H1 (cell line): ENCODE measurements around the gene OGDH. TPM values are rescaled to one million over a fixed set of nuclear protein-coding genes. Genes with fewer than 3 reads are reported as not detected.

Experiments used
- CTCF ChIA-PET: fragments of 300-600 bp; sonication (Branson Sonifier 250); formaldehyde crosslinking; loops from one replicate; lab custom pipeline; 2021; ENCODE audit not compliant: partially characterized antibody; lab: Charles Lee
- POLR2A ChIA-PET: fragments of 300-600 bp; sonication (Branson Sonifier 250); formaldehyde crosslinking; loops from one replicate; lab custom pipeline; 2021; ENCODE audit warnings: inconsistent platforms; ENCODE audit not compliant: partially characterized antibody; lab: Charles Lee
- DNase-seq, 2 experiments: peaks; one replicate each; pipeline versions ENCODE4 v3.0.0 to v3.0.0-alpha.2; 2010 to 2022; ENCODE audit warnings: low spot score in 2 of 2, low read depth in 1 of 2, mixed read lengths in 1 of 2
- FAIRE-seq: peaks from 2 replicates; lab custom pipeline; 2011; peaks lifted over from hg19 to GRCh38; lab: Jason Lieb, UNC
- H2AFZ ChIP-seq: 2 replicates; pipeline ENCODE4 v1.8.1; 2012; ENCODE audit warnings: low read length, inconsistent platforms
- H2AK5ac ChIP-seq: 2 replicates; pipeline ENCODE4 v1.6.1; 2013; ENCODE audit warnings: low read depth, low read length
- H2BK120ac ChIP-seq: replicated peaks from 2 replicates; pipeline ENCODE3; 2013; ENCODE audit warnings: low read depth, low read length, inconsistent platforms
- H2BK12ac ChIP-seq: 2 replicates; pipeline ENCODE4 v1.6.1; 2013; ENCODE audit warnings: low read depth, low read length
- H2BK15ac ChIP-seq: 2 replicates; pipeline ENCODE4 v1.6.1; 2013; ENCODE audit warnings: low read length
- H2BK20ac ChIP-seq: 2 replicates; pipeline ENCODE4 v1.6.1; 2013; ENCODE audit warnings: low read length
- H2BK5ac ChIP-seq: 2 replicates; pipeline ENCODE4 v1.6.1; 2013; ENCODE audit warnings: low read depth, low read length
- H3K14ac ChIP-seq: 2 replicates; pipeline ENCODE4 v1.6.1; 2013; ENCODE audit warnings: inconsistent platforms; ENCODE audit not compliant: insufficient read length
- H3K18ac ChIP-seq: 2 replicates; pipeline ENCODE4 v1.6.1; 2013; ENCODE audit warnings: low read length; ENCODE audit errors: extremely low read depth
- H3K23ac ChIP-seq: 2 replicates; pipeline ENCODE4 v1.6.1; 2013; ENCODE audit warnings: inconsistent platforms; ENCODE audit not compliant: insufficient read length
- H3K23me2 ChIP-seq: 2 replicates; pipeline ENCODE4 v1.6.1; 2013; ENCODE audit warnings: low read depth, low read length
- H3K27ac ChIP-seq: 2 replicates; pipeline ENCODE4 v1.6.1; 2011; ENCODE audit warnings: low read depth, low read length, inconsistent platforms
- H3K27me3 ChIP-seq, 4 experiments: replicated peaks in 1 of 4; 1 replicate in 1 of 4; 2 replicates in 3 of 4; pipeline versions ENCODE4 v1.6.1 to v1.8.1; 2011 to 2013; ENCODE audit warnings: low read length in 3 of 4, mild to moderate bottlenecking in 3 of 4, inconsistent platforms in 2 of 4, mixed read lengths in 2 of 4, moderate library complexity in 1 of 4; ENCODE audit not compliant: control insufficient read depth in 3 of 4, insufficient read depth in 3 of 4; ENCODE audit errors: extremely low read depth in 1 of 4
- H3K36me3 ChIP-seq, 4 experiments: 2 replicates each; pipeline versions ENCODE4 v1.6.1 to v1.8.1; 2011 to 2013; ENCODE audit warnings: mild to moderate bottlenecking in 4 of 4, low read length in 3 of 4, moderate library complexity in 2 of 4, control low read depth in 1 of 4, inconsistent platforms in 1 of 4; ENCODE audit not compliant: insufficient read depth in 4 of 4, control insufficient read depth in 2 of 4
- H3K4ac ChIP-seq: replicated peaks from 2 replicates; pipeline ENCODE3; 2013; ENCODE audit warnings: low read length, low read depth, mixed read lengths, inconsistent platforms; ENCODE audit not compliant: insufficient read length
- H3K4me1 ChIP-seq, 4 experiments: replicated peaks in 1 of 4; 1 replicate in 1 of 4; 2 replicates in 3 of 4; pipeline versions ENCODE4 v1.6.1 to v1.8.1; 2011 to 2013; ENCODE audit warnings: low read length in 3 of 4, inconsistent platforms in 2 of 4, mixed read lengths in 1 of 4; ENCODE audit not compliant: insufficient read depth in 4 of 4, control insufficient read depth in 3 of 4
- H3K4me2 ChIP-seq, 2 experiments: 2 replicates each; pipeline versions ENCODE4 v1.6.1 to v1.8.1; 2011 to 2013; ENCODE audit warnings: low read depth in 2 of 2, low read length in 2 of 2, control low read depth in 1 of 2, inconsistent platforms in 1 of 2, mild to moderate bottlenecking in 1 of 2; ENCODE audit not compliant: insufficient read depth in 1 of 2
- H3K4me3 ChIP-seq, 4 experiments: fragments of 200-600, 300-600 bp in 1 of 4; sonication (generic), shearing (Covaris generic), sonication (Bioruptor Twin) in 1 of 4; 2 replicates each; pipeline versions ENCODE4 v1.5.1 to v1.8.1; 2011 to 2016; ENCODE audit warnings: low read length in 4 of 4, low read depth in 3 of 4, control low read depth in 2 of 4, inconsistent platforms in 2 of 4, mild to moderate bottlenecking in 2 of 4, mixed read lengths in 1 of 4, moderate library complexity in 1 of 4; ENCODE audit not compliant: insufficient read depth in 2 of 4; ENCODE audit errors: extremely low read depth in 1 of 4
- H3K56ac ChIP-seq: replicated peaks from 2 replicates; pipeline ENCODE3; 2013; ENCODE audit warnings: low read depth, mild to moderate bottlenecking, mixed read lengths, low read length, inconsistent platforms; ENCODE audit not compliant: insufficient read length
- H3K79me1 ChIP-seq: 2 replicates; pipeline ENCODE4 v1.6.1; 2013; ENCODE audit warnings: low read depth, low read length, control low read depth
- H3K79me2 ChIP-seq, 2 experiments: 2 replicates each; pipeline versions ENCODE4 v1.6.1 to v1.8.1; 2012 to 2013; ENCODE audit warnings: low read length in 2 of 2, mild to moderate bottlenecking in 2 of 2, inconsistent platforms in 1 of 2; ENCODE audit not compliant: insufficient read depth in 2 of 2, control insufficient read depth in 1 of 2
- H3K9ac ChIP-seq, 4 experiments: replicated peaks in 1 of 4; 1 replicate in 1 of 4; 2 replicates in 3 of 4; pipeline versions ENCODE4 v1.6.1 to v1.8.1; 2011 to 2013; ENCODE audit warnings: low read depth in 3 of 4, low read length in 3 of 4, control low read depth in 2 of 4, mild to moderate bottlenecking in 2 of 4, moderate library complexity in 2 of 4, inconsistent platforms in 1 of 4; ENCODE audit errors: extremely low read depth in 1 of 4
- H3K9me3 ChIP-seq, 2 experiments: 2 replicates each; pipeline versions ENCODE4 v1.6.1 to v1.8.1; 2012 to 2013; ENCODE audit warnings: mild to moderate bottlenecking in 2 of 2, moderate library complexity in 2 of 2, control low read depth in 1 of 2, inconsistent platforms in 1 of 2, low read depth in 1 of 2, low read length in 1 of 2, mixed read lengths in 1 of 2; ENCODE audit not compliant: insufficient read depth in 2 of 2
- H4K20me1 ChIP-seq, 2 experiments: replicated peaks in 1 of 2; 2 replicates each; pipeline versions ENCODE3 to v1.8.1; 2011 to 2013; ENCODE audit warnings: inconsistent platforms in 2 of 2, low read length in 2 of 2, mild to moderate bottlenecking in 1 of 2; ENCODE audit not compliant: insufficient read depth in 2 of 2, control insufficient read depth in 1 of 2
- H4K5ac ChIP-seq: 2 replicates; pipeline ENCODE4 v1.6.1; 2013; ENCODE audit warnings: low read length, low read depth, mixed read lengths, inconsistent platforms; ENCODE audit not compliant: insufficient read length
- H4K8ac ChIP-seq: 2 replicates; pipeline ENCODE4 v1.8.0; 2013; ENCODE audit warnings: mild to moderate bottlenecking, moderate library complexity, low read length, inconsistent platforms; ENCODE audit not compliant: insufficient read depth; ENCODE audit errors: extremely low read depth
- H4K91ac ChIP-seq: replicated peaks from 2 replicates; pipeline ENCODE3; 2013; ENCODE audit warnings: low read length, mixed read lengths, inconsistent platforms; ENCODE audit not compliant: insufficient read length
- BRCA1 ChIP-seq: IDR thresholded peaks from 2 replicates; pipeline ENCODE4 v1.6.1; 2012; ENCODE audit warnings: low read depth, low read length, improper control_type of control experiment
- CREB1 ChIP-seq: IDR thresholded peaks from 2 replicates; pipeline ENCODE4 v1.6.1; 2012; ENCODE audit warnings: inconsistent platforms
- GABPA ChIP-seq: IDR thresholded peaks from 2 replicates; pipeline ENCODE4 v1.6.1; 2011; ENCODE audit warnings: mild to moderate bottlenecking, low read length, moderate library complexity, borderline replicate concordance; ENCODE audit not compliant: insufficient read depth
- GTF2F1 ChIP-seq: IDR thresholded peaks from 2 replicates; pipeline ENCODE4 v1.6.1; 2012; ENCODE audit warnings: low read depth, low read length, improper control_type of control experiment, borderline replicate concordance
- HDAC2 ChIP-seq, 2 experiments: fragments of 300-600 bp in 1 of 2; sonication (generic) in 1 of 2; IDR thresholded peaks; 2 replicates each; pipeline ENCODE4 v1.6.1; 2011 to 2012; ENCODE audit warnings: low read depth in 2 of 2, low read length in 2 of 2, mild to moderate bottlenecking in 2 of 2, moderate library complexity in 2 of 2, borderline replicate concordance in 1 of 2, inconsistent platforms in 1 of 2
- HDAC6 ChIP-seq: IDR thresholded peaks from one replicate; pipeline ENCODE4 v1.7.1; 2012; ENCODE audit warnings: low read depth, mild to moderate bottlenecking, inconsistent platforms, low read length, moderate library complexity
- KDM4A ChIP-seq: IDR thresholded peaks from one replicate; pipeline ENCODE4 v1.7.1; 2012; ENCODE audit warnings: low read depth, mild to moderate bottlenecking, moderate library complexity, low read length, inconsistent platforms; ENCODE audit not compliant: severe bottlenecking
- POLR2A ChIP-seq, 2 experiments: IDR thresholded peaks; 1 replicate in 1 of 2; 2 replicates in 1 of 2; pipeline ENCODE4 v1.6.1; 2011; ENCODE audit warnings: low read depth in 2 of 2, low read length in 2 of 2, mild to moderate bottlenecking in 2 of 2; ENCODE audit errors: control extremely low read depth in 1 of 2
- RBBP5 ChIP-seq: IDR thresholded peaks from 2 replicates; pipeline ENCODE4 v1.7.1; 2012; ENCODE audit warnings: low read depth, mild to moderate bottlenecking, inconsistent platforms, low read length, moderate library complexity, borderline replicate concordance
- RFX5 ChIP-seq: IDR thresholded peaks from 2 replicates; pipeline ENCODE4 v1.6.1; 2011; ENCODE audit warnings: low read depth, low read length, improper control_type of control experiment, borderline replicate concordance
- SIN3A ChIP-seq, 2 experiments: IDR thresholded peaks in 1 of 2; conservative IDR thresholded peaks in 1 of 2; 2 replicates each; pipeline ENCODE4 v1.6.1; 2011 to 2012; ENCODE audit warnings: low read length in 2 of 2, improper control_type of control experiment in 1 of 2, low read depth in 1 of 2, mild to moderate bottlenecking in 1 of 2
- SRF ChIP-seq: IDR thresholded peaks from 2 replicates; pipeline ENCODE4 v1.6.1; 2011; ENCODE audit warnings: mild to moderate bottlenecking, low read depth, low read length, moderate library complexity
- WGBS, 2 experiments: shearing (Covaris generic) in 1 of 2; methylation state at CpG; one replicate each; pipeline versions ENCODE4 v1.1.6 to v1.1.7; 2013 to 2015; ENCODE audit warnings: low lambda C conversion rate in 2 of 2, mixed read lengths in 2 of 2, inconsistent platforms in 1 of 2, low coverage in 1 of 2, missing lambda C conversion rate in 1 of 2; ENCODE audit not compliant: insufficient replicate concordance in 2 of 2, insufficient coverage in 1 of 2, insufficient read length in 1 of 2; ENCODE audit errors: extremely low coverage in 1 of 2, missing lambda C conversion rate in 1 of 2; 5-methylcytosine and 5-hydroxymethylcytosine counted together
- polyA plus RNA-seq, 7 experiments: library from polyadenylated mRNA; depleted of rRNA in 3 of 7; stranded (reverse) in 5 of 7; unstranded in 2 of 7; fragments of >200 nt in 5 of 7; fragments of 200-250 nt in 2 of 7; gene quantifications; 1 replicate in 5 of 7; 2 replicates in 1 of 7; 4 replicates in 1 of 7; pipeline versions ENCODE4 v1.2.1 to v1.2.3, GENCODE V29; 2011 to 2013; ENCODE audit warnings: missing spikeins in 2 of 7, mixed read lengths in 2 of 7
- total RNA-seq: library from RNA; stranded (reverse); fragmentation: NEBNext Ultra II Directional; extraction: Animal tissue kit (Norgen Biotek cat#: 25700); gene quantifications from 2 replicates; pipeline ENCODE4 v1.2.1, GENCODE V29; 2021
- TF ChIP-seq, protein P1 (sequence below): IDR thresholded peaks from 2 replicates; pipeline ENCODE4 v1.6.1; 2012; ENCODE audit warnings: low read length, inconsistent platforms

OGDH gene
- total and polyA plus RNA-seq, 2 of the 8 experiments (the other 6 are each of a cell fraction or from before 2014, with no cell fraction given) = 71.6 to 91.6 TPM

DNA sequence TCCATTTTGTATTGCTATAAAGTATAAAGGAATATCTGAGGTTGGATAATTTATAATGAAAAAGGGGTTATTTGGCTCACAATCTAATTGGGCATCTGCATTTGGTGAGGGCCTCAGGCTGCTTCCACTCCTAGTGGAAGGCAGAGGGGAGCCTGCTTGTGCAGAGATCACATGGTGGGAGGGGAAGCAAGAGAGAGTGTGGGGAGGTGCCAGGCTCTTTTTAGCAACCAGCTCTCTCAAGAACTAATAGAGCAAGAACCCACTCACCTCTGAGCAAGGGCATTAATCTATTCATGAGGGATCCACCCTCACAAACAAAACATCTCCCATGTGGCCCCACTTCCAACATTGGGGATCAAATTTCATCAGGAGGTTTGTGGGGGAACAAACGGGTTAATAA lies 64.6 kb downstream of the OGDH start:
- Histone ChIP-seq H3K4me3 (no peak overlapping the region), H3K27me3 (no peaks in the 10 kb centered on the region), H4K8ac (no peak overlapping the region), H3K23ac (no peak overlapping the region), H3K18ac (no peak overlapping the region), H3K79me1 (no peaks in the 10 kb centered on the region), H3K14ac (no peak overlapping the region), H4K20me1 (peaks cover 0 to 3% of the 10 kb centered on the region in 2 experiments), H2AFZ (no peak overlapping the region), H2BK20ac (no peak overlapping the region), H3K36me3 (peaks cover 3 to 24% (median 7%) of the 10 kb centered on the region in 4 experiments; a peak in 5 of 8 replicates), H3K9me3 (no peaks in the 10 kb centered on the region), H2BK120ac (no peak overlapping the region), H2BK12ac (no peak overlapping the region), H3K9ac (no peak overlapping the region), H3K4me1 (no peaks in the 10 kb centered on the region), H2BK15ac (no peak overlapping the region), H4K91ac (no peak overlapping the region), H4K5ac (no peak overlapping the region), H3K4me2 (no peak overlapping the region), H2BK5ac (no peak overlapping the region), H2AK5ac (no peak overlapping the region), H3K23me2 (no peaks in the 10 kb centered on the region), H3K56ac (no peak overlapping the region), H3K4ac (no peak overlapping the region), H3K79me2 (no peaks in the 10 kb centered on the region), H3K27ac (no peak overlapping the region)
- no peak for FAIRE-seq
- 88% methylated on average over 1 of the region's 1 CpG; no CpG with 5 or more reads in 1 of the 2 experiments for WGBS, 2 experiments
- DNase-seq = no peak
- ChIA-PET CTCF (no interaction called here), POLR2A (interaction anchor here (0.9 kb wide), 1 partner anchor 18 kb away, joined by 3 read pairs; no protein-coding TSS in a partner anchor)
- TF ChIP-seq RBBP5 (no peak), GABPA (no peak), POLR2A (IDR thresholded peaks at IDR 0.05; ENCODE audit: control extremely low read depth in 1 of 2, low read depth in 2 of 2, low read length in 2 of 2) (no peak), SRF (no peak), RFX5 (no peak), SIN3A (conservative IDR thresholded peaks at IDR 0.05 in 1 of 2, IDR thresholded peaks at IDR 0.05 in 1 of 2; ENCODE audit: low read depth in 1 of 2, low read length in 2 of 2) (no peak), BRCA1 (no peak), GTF2F1 (no peak), HDAC6 (no peak), KDM4A (no peak), HDAC2 (IDR thresholded peaks at IDR 0.05; ENCODE audit: borderline replicate concordance in 1 of 2, low read depth in 2 of 2, low read length in 2 of 2) (no peak), CREB1 (no peak)
- TF ChIP-seq, protein P1, sequence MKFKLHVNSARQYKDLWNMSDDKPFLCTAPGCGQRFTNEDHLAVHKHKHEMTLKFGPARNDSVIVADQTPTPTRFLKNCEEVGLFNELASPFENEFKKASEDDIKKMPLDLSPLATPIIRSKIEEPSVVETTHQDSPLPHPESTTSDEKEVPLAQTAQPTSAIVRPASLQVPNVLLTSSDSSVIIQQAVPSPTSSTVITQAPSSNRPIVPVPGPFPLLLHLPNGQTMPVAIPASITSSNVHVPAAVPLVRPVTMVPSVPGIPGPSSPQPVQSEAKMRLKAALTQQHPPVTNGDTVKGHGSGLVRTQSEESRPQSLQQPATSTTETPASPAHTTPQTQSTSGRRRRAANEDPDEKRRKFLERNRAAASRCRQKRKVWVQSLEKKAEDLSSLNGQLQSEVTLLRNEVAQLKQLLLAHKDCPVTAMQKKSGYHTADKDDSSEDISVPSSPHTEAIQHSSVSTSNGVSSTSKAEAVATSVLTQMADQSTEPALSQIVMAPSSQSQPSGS = no peak
